Trophoblast cell (in vitro differentiated cells and primary cell): ENCODE results near the gene THYN1.

Source experiments
- DNase-seq, 2 donors: peaks; one replicate each; pipeline ENCODE4 v3.0.0-alpha.2; 2016
- H2AFZ ChIP-seq: 2 replicates; pipeline ENCODE4 v1.6.1; 2013; ENCODE audit warnings: low read length, moderate library complexity, mild to moderate bottlenecking; ENCODE audit not compliant: insufficient read depth, poor library complexity
- H2AK5ac ChIP-seq: 2 replicates; pipeline ENCODE4 v1.6.1; 2013; ENCODE audit warnings: mild to moderate bottlenecking, low read length
- H2BK120ac ChIP-seq: 2 replicates; pipeline ENCODE4 v1.6.1; 2013; ENCODE audit warnings: low read length, mild to moderate bottlenecking, moderate library complexity; ENCODE audit not compliant: insufficient read depth, poor library complexity
- H2BK12ac ChIP-seq: 2 replicates; pipeline ENCODE4 v1.6.1; 2013; ENCODE audit warnings: mild to moderate bottlenecking, low read length, moderate library complexity
- H2BK5ac ChIP-seq: 2 replicates; pipeline ENCODE4 v1.6.1; 2013; ENCODE audit warnings: low read length, low read depth, moderate library complexity, mild to moderate bottlenecking; ENCODE audit not compliant: poor library complexity
- H3K14ac ChIP-seq: 2 replicates; pipeline ENCODE4 v1.6.1; 2013; ENCODE audit warnings: mild to moderate bottlenecking, low read length
- H3K18ac ChIP-seq: 2 replicates; pipeline ENCODE4 v1.6.1; 2013; ENCODE audit warnings: mild to moderate bottlenecking, low read length
- H3K23ac ChIP-seq: 2 replicates; pipeline ENCODE4 v1.6.1; 2013; ENCODE audit warnings: low read length
- H3K27ac ChIP-seq: 2 replicates; pipeline ENCODE4 v1.5.1; 2013; ENCODE audit warnings: low read depth, mild to moderate bottlenecking, inconsistent platforms, low read length, moderate library complexity
- H3K27me3 ChIP-seq: 2 replicates; pipeline ENCODE4 v1.6.1; 2013; ENCODE audit warnings: inconsistent platforms, mild to moderate bottlenecking, low read length, moderate library complexity; ENCODE audit not compliant: insufficient read depth
- H3K36me3 ChIP-seq, 2 experiments: 1 replicate in 1 of 2; 2 replicates in 1 of 2; pipeline ENCODE4 v1.6.1; 2013; ENCODE audit warnings: low read length in 2 of 2, mild to moderate bottlenecking in 2 of 2, moderate library complexity in 1 of 2; ENCODE audit not compliant: insufficient read depth in 2 of 2, control insufficient read depth in 1 of 2
- H3K4ac ChIP-seq: 2 replicates; pipeline ENCODE4 v1.6.1; 2013; ENCODE audit warnings: low read depth, mild to moderate bottlenecking, low read length, moderate library complexity
- H3K4me1 ChIP-seq, 2 experiments: 1 replicate in 1 of 2; 2 replicates in 1 of 2; pipeline ENCODE4 v1.6.1; 2013; ENCODE audit warnings: low read length in 2 of 2, mild to moderate bottlenecking in 2 of 2, moderate library complexity in 1 of 2; ENCODE audit not compliant: insufficient read depth in 2 of 2, control insufficient read depth in 1 of 2
- H3K4me2 ChIP-seq: 2 replicates; pipeline ENCODE4 v1.6.1; 2013; ENCODE audit warnings: inconsistent platforms, mild to moderate bottlenecking, low read length, moderate library complexity
- H3K4me3 ChIP-seq: 2 replicates; pipeline ENCODE4 v1.5.1; 2013; ENCODE audit warnings: mild to moderate bottlenecking, low read depth, low read length, inconsistent platforms
- H3K79me1 ChIP-seq: one replicate; pipeline ENCODE4 v1.6.1; 2013; ENCODE audit warnings: low read length
- H3K79me2 ChIP-seq: 2 replicates; pipeline ENCODE4 v1.6.1; 2013; ENCODE audit warnings: low read length, mild to moderate bottlenecking; ENCODE audit not compliant: control insufficient read depth, insufficient read depth, poor library complexity
- H3K9ac ChIP-seq: 2 replicates; pipeline ENCODE4 v1.6.1; 2013; ENCODE audit warnings: mild to moderate bottlenecking, low read length
- H3K9me3 ChIP-seq: 2 replicates; pipeline ENCODE4 v1.6.1; 2013; ENCODE audit warnings: low read depth, mild to moderate bottlenecking, control low read depth, inconsistent platforms, low read length; ENCODE audit not compliant: insufficient read depth
- H4K12ac ChIP-seq: 2 replicates; pipeline ENCODE4 v1.6.1; 2013; ENCODE audit warnings: low read depth, mild to moderate bottlenecking, low read length, moderate library complexity
- H4K8ac ChIP-seq: 2 replicates; pipeline ENCODE4 v1.6.1; 2013; ENCODE audit warnings: low read depth, mild to moderate bottlenecking, low read length, moderate library complexity
- H4K91ac ChIP-seq: one replicate; pipeline ENCODE4 v1.6.1; 2013; ENCODE audit warnings: low read depth, mild to moderate bottlenecking, low read length, moderate library complexity
- WGBS: extraction: QIAGEN DNeasy Blood & Tissue Kit; methylation state at CpG from one replicate; pipeline ENCODE4 v1.1.7; 2013; ENCODE audit warnings: missing lambda C conversion rate; ENCODE audit not compliant: insufficient read length, insufficient coverage; ENCODE audit errors: extremely low coverage; 5-methylcytosine and 5-hydroxymethylcytosine counted together

Gene THYN1

DNA sequence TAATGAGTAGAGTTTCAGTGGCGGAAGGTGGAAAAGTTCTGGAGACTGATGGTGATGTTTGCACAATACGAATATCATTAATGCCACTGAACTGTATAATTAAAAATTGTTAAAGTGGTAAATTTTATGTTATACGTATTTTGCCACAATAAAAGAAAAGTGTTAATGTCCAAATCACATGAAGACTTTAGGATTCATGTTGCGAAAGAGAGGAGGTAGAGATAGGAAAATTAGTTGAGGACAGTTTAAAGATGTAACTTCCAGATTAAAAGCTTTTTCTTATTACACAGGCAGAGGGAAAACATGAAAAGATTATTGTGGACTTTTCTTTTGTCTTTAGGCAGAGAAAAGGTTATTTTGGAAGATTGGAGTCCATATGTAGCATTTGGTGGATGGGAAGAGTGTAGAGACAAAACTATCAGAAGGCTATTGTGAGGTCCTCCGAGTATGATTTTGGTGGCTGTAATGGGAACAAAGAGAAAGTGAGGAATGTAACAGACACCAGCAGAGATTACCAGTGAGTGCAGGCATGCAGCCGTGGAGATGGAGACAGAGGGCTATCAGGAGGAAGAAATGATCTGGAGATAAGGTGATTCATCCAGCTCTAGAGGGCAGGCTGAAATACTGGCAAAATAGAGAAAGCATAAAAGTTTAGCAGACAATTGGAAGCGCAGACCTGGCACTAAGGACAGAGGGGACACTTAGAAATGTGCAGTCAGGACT is 16.2 kb downstream of the THYN1 start:
- no CpG with 5 or more reads among the region's 7 CpGs for WGBS
- no peak overlapping the region for H3K9ac ChIP-seq
- no peaks in the 10 kb centered on the region for H3K79me1 ChIP-seq
- H3K79me2 ChIP-seq: no peaks in the 10 kb centered on the region
- H3K9me3 ChIP-seq: no peaks in the 10 kb centered on the region
- no peak overlapping the region for H2BK120ac ChIP-seq
- H2AK5ac ChIP-seq: no peak overlapping the region
- H2BK12ac ChIP-seq: peak overlapping the region; percentile 28
- peak; percentile 44 to 81 for DNase-seq
- H4K91ac ChIP-seq: no peak overlapping the region
- no peak overlapping the region for H3K4me2 ChIP-seq
- peak overlapping the region; percentile 40 for H3K27ac ChIP-seq
- no peak overlapping the region for H4K8ac ChIP-seq
- H3K4me1 ChIP-seq: peaks cover 3 to 5% of the 10 kb centered on the region in 2 experiments
- H3K4ac ChIP-seq: no peak overlapping the region
- no peak overlapping the region for H2BK5ac ChIP-seq
- no peak overlapping the region for H3K14ac ChIP-seq
- no peaks in the 10 kb centered on the region for H3K27me3 ChIP-seq
- H3K36me3 ChIP-seq: peaks cover 11% of the 10 kb centered on the region in 2 experiments
- no peak overlapping the region for H3K4me3 ChIP-seq
- H2AFZ ChIP-seq: no peak overlapping the region
- H4K12ac ChIP-seq: no peak overlapping the region
- no peak overlapping the region for H3K23ac ChIP-seq
- no peak overlapping the region for H3K18ac ChIP-seq

DNA sequence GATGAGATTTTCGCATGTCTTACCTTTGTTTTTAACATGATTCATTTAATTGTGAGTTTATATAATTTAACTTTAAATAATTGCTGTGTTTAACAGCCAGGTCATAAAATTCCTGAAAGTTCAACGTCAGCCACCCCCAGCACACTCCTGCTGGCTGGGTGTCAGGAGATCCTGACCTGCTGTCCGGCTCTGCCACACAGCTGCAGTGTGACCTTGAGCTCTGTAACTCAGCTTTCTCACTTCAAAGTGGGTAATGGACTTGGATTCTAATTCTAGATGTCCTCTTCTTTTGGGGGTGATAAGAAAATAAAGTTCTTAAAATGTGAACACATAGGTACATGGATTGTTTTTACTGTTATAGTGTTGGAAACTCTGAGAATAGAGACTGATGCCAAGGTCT is 17.8 kb downstream of the THYN1 start:
- Histone ChIP-seq H3K79me2 (no peaks in the 10 kb centered on the region), H2AK5ac (no peak overlapping the region), H3K4ac (no peak overlapping the region), H4K91ac (no peak overlapping the region), H3K27ac (no peak overlapping the region), H4K8ac (no peak overlapping the region), H2BK12ac (no peak overlapping the region), H3K4me3 (no peak overlapping the region), H3K18ac (no peak overlapping the region), H3K36me3 (peaks cover 6 to 8% of the 10 kb centered on the region in 2 experiments), H3K9ac (no peak overlapping the region), H3K79me1 (no peaks in the 10 kb centered on the region), H3K27me3 (no peaks in the 10 kb centered on the region), H2BK5ac (no peak overlapping the region), H4K12ac (no peak overlapping the region), H3K4me1 (peaks cover 3 to 5% of the 10 kb centered on the region in 2 experiments), H2AFZ (no peak overlapping the region), H2BK120ac (no peak overlapping the region), H3K4me2 (no peak overlapping the region), H3K23ac (no peak overlapping the region), H3K14ac (no peak overlapping the region), H3K9me3 (no peaks in the 10 kb centered on the region)
- WGBS: no CpG with 5 or more reads among the region's 3 CpGs
- DNase-seq: no peak

DNA sequence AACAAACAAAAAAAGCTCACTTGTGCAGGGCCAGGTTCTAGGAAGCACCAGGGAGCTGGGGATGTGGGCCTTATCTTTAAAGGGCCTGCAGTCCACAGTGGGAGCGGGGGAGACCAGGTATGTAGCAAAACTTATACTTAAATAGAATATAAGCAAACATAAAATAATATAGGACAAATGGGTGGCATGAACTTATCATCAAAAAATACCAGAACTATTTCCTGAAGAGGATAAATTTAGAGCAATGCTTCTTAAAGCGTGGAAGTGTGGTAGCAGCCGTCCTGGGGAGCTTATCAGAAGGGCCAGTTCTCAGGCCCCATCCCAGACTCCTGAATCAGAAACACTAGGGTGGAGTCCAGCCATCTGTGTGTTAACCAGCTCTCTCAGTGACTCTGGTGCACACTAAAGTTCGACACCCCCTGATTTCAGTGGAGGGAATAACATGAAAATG is 19.4 kb downstream of the THYN1 start:
- Histone ChIP-seq H3K18ac (no peak overlapping the region), H3K14ac (no peak overlapping the region), H3K27ac (no peak overlapping the region), H2BK5ac (no peak overlapping the region), H3K27me3 (no peaks in the 10 kb centered on the region), H3K9me3 (no peaks in the 10 kb centered on the region), H3K23ac (no peak overlapping the region), H4K12ac (no peak overlapping the region), H4K91ac (no peak overlapping the region), H3K4ac (no peak overlapping the region), H3K4me3 (no peak overlapping the region), H2AK5ac (no peak overlapping the region), H3K79me2 (no peaks in the 10 kb centered on the region), H3K36me3 (peaks cover 3% of the 10 kb centered on the region in 2 experiments), H2AFZ (no peak overlapping the region), H2BK12ac (no peak overlapping the region), H2BK120ac (no peak overlapping the region), H3K4me2 (no peak overlapping the region), H4K8ac (no peak overlapping the region), H3K4me1 (peaks cover 3 to 5% of the 10 kb centered on the region in 2 experiments), H3K9ac (no peak overlapping the region), H3K79me1 (no peaks in the 10 kb centered on the region)
- no peak for DNase-seq
- WGBS: no CpG with 5 or more reads among the region's 4 CpGs

DNA sequence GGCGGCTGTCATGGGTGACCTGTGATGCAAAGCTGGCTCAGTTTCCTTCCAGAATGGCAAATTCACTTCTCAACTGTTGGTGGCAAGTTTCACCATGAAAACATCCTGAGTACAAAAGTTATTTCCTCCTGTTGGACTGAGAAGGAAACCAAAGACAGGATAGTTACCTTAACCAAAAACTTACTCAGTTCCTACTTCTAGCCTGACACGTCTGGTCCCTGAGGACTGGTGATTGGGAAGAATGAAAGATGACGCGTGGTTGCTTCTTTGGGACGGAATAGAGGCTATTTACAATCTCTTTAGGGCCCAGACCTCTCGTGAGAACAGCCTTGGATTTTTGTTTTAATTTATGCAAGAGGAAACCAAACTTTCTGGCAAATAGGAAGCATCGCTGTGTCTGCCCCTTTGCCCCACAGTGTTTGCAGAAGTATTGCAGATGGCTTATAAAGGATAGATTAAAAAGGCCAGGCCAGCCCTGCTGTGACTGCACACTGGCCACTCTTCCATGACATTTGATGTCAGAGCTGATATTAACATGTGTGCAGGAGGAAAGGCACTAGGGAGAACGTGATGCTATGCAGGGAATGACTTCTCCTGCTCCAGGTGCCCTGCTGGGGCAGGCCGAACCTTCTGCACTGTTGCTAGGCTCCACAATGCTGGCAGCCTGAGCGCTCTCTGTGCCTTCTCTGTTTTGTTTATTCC is 21.0 kb downstream of the THYN1 start:
- Histone ChIP-seq H3K14ac (no peak overlapping the region), H3K36me3 (peaks cover 3% of the 10 kb centered on the region in 2 experiments), H3K4me2 (no peak overlapping the region), H3K79me1 (no peaks in the 10 kb centered on the region), H3K9me3 (no peaks in the 10 kb centered on the region), H3K18ac (no peak overlapping the region), H3K4ac (no peak overlapping the region), H3K9ac (no peak overlapping the region), H4K8ac (no peak overlapping the region), H3K27me3 (no peaks in the 10 kb centered on the region), H3K4me3 (no peak overlapping the region), H2AFZ (no peak overlapping the region), H2BK12ac (no peak overlapping the region), H3K4me1 (no peaks in the 10 kb centered on the region), H2BK120ac (no peak overlapping the region), H3K23ac (no peak overlapping the region), H4K12ac (no peak overlapping the region), H4K91ac (no peak overlapping the region), H2BK5ac (no peak overlapping the region), H2AK5ac (no peak overlapping the region), H3K27ac (no peak overlapping the region), H3K79me2 (no peaks in the 10 kb centered on the region)
- peak; percentile 41 to 74 for DNase-seq
- WGBS: no CpG with 5 or more reads among the region's 10 CpGs
